BLaER1 treated with 17β-estradiol and CSF1 and Interleukin-3, amounts not matched to agents 10 nM and 100 nM (cell line): Measurements from ENCODE around the gene RIC8B.
"Not testable (repeated sequence)": the region's sequence is repeated elsewhere in the genome, so short reads cannot be mapped to it uniquely, and the experiment has no call there.

Source experiments
- H3K27ac ChIP-seq, 11 experiments: shearing (Covaris generic); formaldehyde crosslinking; 2 replicates each; pipeline ENCODE4 v1.8.1; 2022
- H3K27me3 ChIP-seq, 11 experiments: shearing (Covaris generic); formaldehyde crosslinking; 2 replicates each; pipeline ENCODE4 v1.8.1; 2022
- H3K36me3 ChIP-seq, 11 experiments: shearing (Covaris generic); formaldehyde crosslinking; 2 replicates each; pipeline ENCODE4 v1.8.1; 2022
- H3K4me1 ChIP-seq, 10 experiments: shearing (Covaris generic); formaldehyde crosslinking; 2 replicates each; pipeline ENCODE4 v1.8.1; 2022
- H3K4me2 ChIP-seq, 11 experiments: shearing (Covaris generic); formaldehyde crosslinking; 2 replicates each; pipeline ENCODE4 v1.8.1; 2022
- H3K4me3 ChIP-seq, 10 experiments: shearing (Covaris generic); formaldehyde crosslinking; 2 replicates each; pipeline ENCODE4 v1.8.1; 2022
- H3K9ac ChIP-seq, 11 experiments: shearing (Covaris generic); formaldehyde crosslinking; 2 replicates each; pipeline ENCODE4 v1.8.1; 2022
- H3K9me3 ChIP-seq, 11 experiments: shearing (Covaris generic); formaldehyde crosslinking; replicated peaks in 1 of 11; 2 replicates each; pipeline ENCODE4 v1.8.1; 2022
- H4K20me1 ChIP-seq, 11 experiments: shearing (Covaris generic); formaldehyde crosslinking; 2 replicates each; pipeline ENCODE4 v1.8.1; 2022
- Cebpa-rat ChIP-seq, 11 experiments: shearing (Covaris generic); IDR thresholded peaks; 2 replicates each; pipeline ENCODE4 v1.8.1; 2022

RIC8B gene, protein sequence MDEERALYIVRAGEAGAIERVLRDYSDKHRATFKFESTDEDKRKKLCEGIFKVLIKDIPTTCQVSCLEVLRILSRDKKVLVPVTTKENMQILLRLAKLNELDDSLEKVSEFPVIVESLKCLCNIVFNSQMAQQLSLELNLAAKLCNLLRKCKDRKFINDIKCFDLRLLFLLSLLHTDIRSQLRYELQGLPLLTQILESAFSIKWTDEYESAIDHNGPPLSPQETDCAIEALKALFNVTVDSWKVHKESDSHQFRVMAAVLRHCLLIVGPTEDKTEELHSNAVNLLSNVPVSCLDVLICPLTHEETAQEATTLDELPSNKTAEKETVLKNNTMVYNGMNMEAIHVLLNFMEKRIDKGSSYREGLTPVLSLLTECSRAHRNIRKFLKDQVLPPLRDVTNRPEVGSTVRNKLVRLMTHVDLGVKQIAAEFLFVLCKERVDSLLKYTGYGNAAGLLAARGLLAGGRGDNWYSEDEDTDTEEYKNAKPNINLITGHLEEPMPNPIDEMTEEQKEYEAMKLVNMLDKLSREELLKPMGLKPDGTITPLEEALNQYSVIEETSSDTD

GRCh38 chr12:106774005-106774807, at the start of gene RIC8B:
Gene RIC8B, plus strand, starts transcription at chr12:106774682. Its CDS starts 64 bp downstream, at chr12:106774746.
- H3K4me2 ChIP-seq = peak within 1 kb of the TSS; percentile 90 to 98 (median 93)
- peaks cover 0 to 6% (median 0%) of the 10 kb centered on the region in 11 experiments; a peak in 2 of 22 replicates for H4K20me1 ChIP-seq
- peaks cover 0 to 2% (median 0%) of the 10 kb centered on the region in 11 experiments; a peak in 1 of 22 replicates for H3K27me3 ChIP-seq
- H3K9ac ChIP-seq = peak within 1 kb of the TSS; percentile 75 to 89 (median 86)
- peak within 1 kb of the TSS; percentile 81 to 97 (median 92) for H3K4me3 ChIP-seq
- peaks cover 0 to 10% (median 5%) of the 10 kb centered on the region in 11 experiments; a peak in 4 of 22 replicates for H3K9me3 ChIP-seq
- H3K36me3 ChIP-seq = peaks cover 0 to 28% (median 16%) of the 10 kb centered on the region in 11 experiments; a peak in 18 of 22 replicates
- no peak for TF ChIP-seq Cebpa-rat (IDR thresholded peaks at IDR 0.05)
- H3K4me1 ChIP-seq = peaks cover 9 to 25% (median 13%) of the 10 kb centered on the region in 10 experiments
- peak within 1 kb of the TSS; percentile 76 to 96 (median 86) for H3K27ac ChIP-seq

DNA sequence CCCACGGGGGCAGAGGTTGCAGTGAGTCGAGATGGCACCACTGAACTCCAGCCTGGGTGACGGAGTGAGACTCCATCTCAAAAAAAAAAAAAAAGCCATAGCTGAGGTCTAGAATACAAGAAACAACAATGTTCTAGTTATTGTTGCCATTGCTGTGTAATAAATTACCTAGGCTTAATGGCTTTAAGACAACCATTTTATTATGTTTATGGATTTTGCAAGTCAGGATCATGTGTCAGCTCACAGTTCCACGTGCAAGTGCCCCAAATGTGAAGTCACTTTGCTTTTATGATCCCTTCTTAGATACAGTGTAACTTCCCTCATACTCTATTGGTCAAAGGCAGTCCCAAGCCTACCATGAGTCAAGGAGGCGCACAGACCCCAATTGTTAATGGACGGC, 49.5 kb upstream of the RIC8B start:
- TF ChIP-seq Cebpa-rat (IDR thresholded peaks at IDR 0.05) = no peak
- H3K36me3 ChIP-seq = no peaks in the 10 kb centered on the region
- no peaks in the 10 kb centered on the region for H3K27me3 ChIP-seq
- H3K4me2 ChIP-seq = no peak overlapping the region
- H4K20me1 ChIP-seq = no peaks in the 10 kb centered on the region
- no peaks in the 10 kb centered on the region for H3K4me1 ChIP-seq
- no peak overlapping the region for H3K9ac ChIP-seq
- H3K9me3 ChIP-seq = no peaks in the 10 kb centered on the region
- H3K4me3 ChIP-seq = no peak overlapping the region
- no peak overlapping the region for H3K27ac ChIP-seq

GRCh38 chr12:106726603-106727202, 47.8 kb upstream of the RIC8B start:
- H3K9me3 ChIP-seq, H3K9ac ChIP-seq, H3K27me3 ChIP-seq, H3K4me1 ChIP-seq, H3K36me3 ChIP-seq, H3K4me3 ChIP-seq, H3K4me2 ChIP-seq, H3K27ac ChIP-seq, H4K20me1 ChIP-seq: not testable (repeated sequence)

DNA sequence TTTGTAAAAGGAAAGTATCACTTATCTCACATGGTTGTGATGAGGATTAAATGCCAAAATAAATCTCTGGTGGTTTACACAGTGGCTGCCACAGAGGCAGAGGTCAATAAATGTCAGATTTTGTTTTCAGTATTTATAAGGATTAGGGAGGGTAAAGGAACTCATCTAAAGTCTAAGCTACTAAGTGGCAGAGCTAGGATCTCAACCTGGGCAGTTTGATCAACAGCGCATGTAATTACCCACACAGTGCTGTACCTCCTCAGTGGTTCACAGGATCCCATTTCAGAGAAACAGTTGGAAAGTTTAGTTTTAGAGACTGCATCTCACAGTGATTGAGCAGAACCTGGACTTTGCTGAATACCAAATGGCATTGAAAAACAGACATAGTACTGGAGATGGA, 44.9 kb upstream of the RIC8B start:
- Histone ChIP-seq H3K27me3 (no peaks in the 10 kb centered on the region), H3K27ac (no peak overlapping the region), H3K4me1 (no peaks in the 10 kb centered on the region), H4K20me1 (no peaks in the 10 kb centered on the region), H3K9ac (no peak overlapping the region), H3K4me3 (no peak overlapping the region), H3K36me3 (no peaks in the 10 kb centered on the region), H3K4me2 (no peak overlapping the region), H3K9me3 (no peaks in the 10 kb centered on the region)
- no peak for TF ChIP-seq Cebpa-rat (IDR thresholded peaks at IDR 0.05)

DNA sequence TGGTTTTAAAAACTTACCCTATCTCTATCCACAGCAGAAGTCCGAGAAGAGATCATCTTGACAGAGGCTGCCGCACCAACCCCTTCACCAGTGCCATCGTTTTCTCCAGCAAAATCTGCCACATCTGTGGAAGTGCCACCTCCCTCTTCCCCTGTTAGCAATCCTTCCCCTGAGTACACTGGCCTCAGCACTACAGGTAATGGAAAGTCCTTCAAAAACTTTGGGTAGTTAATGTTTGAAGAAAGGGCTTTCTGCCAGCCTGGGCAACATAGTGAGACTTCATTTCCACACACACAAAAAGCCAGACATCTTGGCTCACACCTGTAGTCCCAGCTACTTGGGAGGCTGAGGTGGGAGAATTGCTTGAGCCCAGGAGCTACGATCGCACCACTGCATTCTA, 41.6 kb upstream of the RIC8B start:
- Histone ChIP-seq H3K9me3 (no peaks in the 10 kb centered on the region), H4K20me1 (no peaks in the 10 kb centered on the region), H3K9ac (no peak overlapping the region), H3K36me3 (no peaks in the 10 kb centered on the region), H3K27me3 (no peaks in the 10 kb centered on the region), H3K4me2 (no peak overlapping the region), H3K27ac (no peak overlapping the region), H3K4me3 (no peak overlapping the region), H3K4me1 (no peaks in the 10 kb centered on the region)
- TF ChIP-seq Cebpa-rat (IDR thresholded peaks at IDR 0.05) = no peak

GRCh38 chr12:106733660-106734059, 40.8 kb upstream of the RIC8B start:
- H3K9me3 ChIP-seq = no peaks in the 10 kb centered on the region
- H3K4me1 ChIP-seq = no peaks in the 10 kb centered on the region
- H3K27me3 ChIP-seq = no peaks in the 10 kb centered on the region
- H3K27ac ChIP-seq = no peak overlapping the region
- no peak overlapping the region for H3K9ac ChIP-seq
- no peak overlapping the region for H3K4me2 ChIP-seq
- H3K4me3 ChIP-seq = no peak overlapping the region
- no peaks in the 10 kb centered on the region for H3K36me3 ChIP-seq
- H4K20me1 ChIP-seq = no peaks in the 10 kb centered on the region
- no peak for TF ChIP-seq Cebpa-rat (IDR thresholded peaks at IDR 0.05)

DNA sequence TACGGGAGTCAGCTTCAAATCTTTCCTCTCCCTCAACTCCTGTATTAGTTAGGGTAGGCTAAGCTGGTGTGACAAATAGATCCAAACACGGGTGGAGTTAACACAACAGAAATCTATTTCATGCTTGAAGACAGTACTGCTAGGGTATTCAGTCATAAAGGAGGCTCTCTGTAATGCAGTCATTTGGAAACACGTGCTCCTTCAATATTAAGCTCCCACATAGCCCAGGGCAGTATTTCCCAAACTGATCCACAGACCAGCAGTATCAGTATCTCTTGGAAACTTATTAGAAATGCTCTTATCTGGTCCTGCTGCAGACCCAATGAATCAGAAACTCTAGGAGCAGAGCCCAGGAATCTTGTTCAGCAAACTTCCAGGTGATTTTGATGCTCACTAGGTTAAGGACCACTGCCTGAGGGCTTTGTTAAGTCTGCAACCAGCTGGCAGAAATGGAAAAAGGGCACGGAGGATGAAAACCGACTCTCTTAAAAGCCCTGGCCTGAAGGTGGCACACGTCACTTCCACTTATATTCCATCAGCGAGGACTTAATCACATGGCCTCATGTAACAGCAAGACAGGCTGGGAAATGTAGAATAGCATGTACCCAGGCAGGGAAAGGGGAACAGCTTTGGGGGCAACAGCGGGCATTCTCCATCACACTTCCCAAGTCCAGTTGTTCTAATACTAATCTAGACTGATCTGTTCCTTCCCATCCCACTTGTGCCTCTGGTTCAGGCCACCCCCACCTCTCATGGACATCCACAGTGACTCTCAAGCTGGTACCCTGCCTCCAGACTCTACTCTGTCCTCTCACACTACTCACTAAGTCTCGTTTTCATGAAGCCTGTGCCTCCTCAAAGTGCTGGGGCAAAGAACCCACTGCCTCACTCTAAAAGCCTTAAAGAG, 38.2 kb upstream of the RIC8B start:
- no peaks in the 10 kb centered on the region for H4K20me1 ChIP-seq
- no peak for TF ChIP-seq Cebpa-rat (IDR thresholded peaks at IDR 0.05)
- H3K4me2 ChIP-seq = no peak overlapping the region
- no peak overlapping the region for H3K9ac ChIP-seq
- H3K36me3 ChIP-seq = no peaks in the 10 kb centered on the region
- H3K9me3 ChIP-seq = no peaks in the 10 kb centered on the region
- no peaks in the 10 kb centered on the region for H3K27me3 ChIP-seq
- no peak overlapping the region for H3K4me3 ChIP-seq
- H3K27ac ChIP-seq = no peak overlapping the region
- peaks cover 0 to 20% (median 0%) of the 10 kb centered on the region in 10 experiments; a peak in 6 of 20 replicates for H3K4me1 ChIP-seq

GRCh38 chr12:106739318-106739717, 35.2 kb upstream of the RIC8B start:
- peak overlapping the region in 1 of 11 experiments; percentile 36; a peak in 1 of 22 replicates for H3K4me2 ChIP-seq
- H3K27ac ChIP-seq = no peak overlapping the region

More at GRCh38 chr12:106739318-106739717, 35.2 kb upstream of the RIC8B start:
- H3K4me3 ChIP-seq = no peak overlapping the region
- H4K20me1 ChIP-seq = no peaks in the 10 kb centered on the region
- no peaks in the 10 kb centered on the region for H3K27me3 ChIP-seq
- no peaks in the 10 kb centered on the region for H3K9me3 ChIP-seq
- no peak for TF ChIP-seq Cebpa-rat (IDR thresholded peaks at IDR 0.05)
- H3K4me1 ChIP-seq = peaks cover 0 to 23% (median 0%) of the 10 kb centered on the region in 10 experiments; a peak in 6 of 20 replicates
- H3K9ac ChIP-seq = no peak overlapping the region
- H3K36me3 ChIP-seq = no peaks in the 10 kb centered on the region
